Thoracic aorta (tissue), 2 donors: Measurements from ENCODE around the gene CPZ. TPM values are rescaled to one million over a fixed set of nuclear protein-coding genes. Genes with fewer than 3 reads are reported as not detected.

ENCODE experiments used
- ATAC-seq: fragments of 150-250 bp; one replicate; pipeline ENCODE4 v1.8.0; 2017; ENCODE audit warnings: low read depth; ENCODE audit not compliant: insufficient number of reproducible peaks, low FRiP score
- DNase-seq: peaks from one replicate; pipeline ENCODE4 v3.0.0-alpha.2; 2020; ENCODE audit warnings: low spot score
- H3K27ac ChIP-seq, 2 donors: fragments of 200-600 bp; sonication (generic); 1 replicate in 1 of 2; 2 replicates in 1 of 2; pipeline ENCODE4 v1.5.1; 2016; ENCODE audit warnings: mild to moderate bottlenecking in 2 of 2, moderate library complexity in 2 of 2
- H3K27me3 ChIP-seq: fragments of 200-600 bp; sonication (generic); replicated peaks from 2 replicates; pipeline ENCODE4 v1.6.0; 2016; ENCODE audit warnings: mild to moderate bottlenecking; ENCODE audit not compliant: insufficient read depth
- H3K36me3 ChIP-seq: fragments of 200-600 bp; sonication (generic); one replicate; pipeline ENCODE4 v1.5.1; 2016
- H3K4me1 ChIP-seq, 2 donors: fragments of 200-600 bp; sonication (generic); 1 replicate in 1 of 2; 2 replicates in 1 of 2; pipeline versions ENCODE4 v1.5.1 to v1.6.0; 2016; ENCODE audit warnings: low read depth in 2 of 2, mild to moderate bottlenecking in 1 of 2; ENCODE audit not compliant: control insufficient read depth in 1 of 2
- H3K4me3 ChIP-seq: fragments of 200-600 bp; sonication (generic); 2 replicates; pipeline ENCODE4 v1.5.1; 2016; ENCODE audit warnings: mild to moderate bottlenecking
- H3K9me3 ChIP-seq: fragments of 200-600 bp; sonication (generic); 2 replicates; pipeline ENCODE4 v1.5.1; 2016
- total RNA-seq, 2 donors: library from RNA; depleted of rRNA; stranded (reverse); fragments of >200 nt; gene quantifications; one replicate each; pipeline versions ENCODE4 v1.1.0 to v1.2.3, GENCODE V29; 2016
- TF ChIP-seq, protein P1 (sequence below): fragments of 200-600 bp; sonication (generic); IDR thresholded peaks from one replicate; pipeline ENCODE4 v1.5.1; 2019; ENCODE audit warnings: antibody characterized with exemption

The CPZ gene
- total RNA-seq, 2 donors from 2014 or later, result 3.0 to 6.1 TPM

- ATAC-seq (no peak), DNase-seq (no peak)
- H3K9me3 ChIP-seq, result no peaks in the 10 kb centered on the region
- TF ChIP-seq, protein P1, sequence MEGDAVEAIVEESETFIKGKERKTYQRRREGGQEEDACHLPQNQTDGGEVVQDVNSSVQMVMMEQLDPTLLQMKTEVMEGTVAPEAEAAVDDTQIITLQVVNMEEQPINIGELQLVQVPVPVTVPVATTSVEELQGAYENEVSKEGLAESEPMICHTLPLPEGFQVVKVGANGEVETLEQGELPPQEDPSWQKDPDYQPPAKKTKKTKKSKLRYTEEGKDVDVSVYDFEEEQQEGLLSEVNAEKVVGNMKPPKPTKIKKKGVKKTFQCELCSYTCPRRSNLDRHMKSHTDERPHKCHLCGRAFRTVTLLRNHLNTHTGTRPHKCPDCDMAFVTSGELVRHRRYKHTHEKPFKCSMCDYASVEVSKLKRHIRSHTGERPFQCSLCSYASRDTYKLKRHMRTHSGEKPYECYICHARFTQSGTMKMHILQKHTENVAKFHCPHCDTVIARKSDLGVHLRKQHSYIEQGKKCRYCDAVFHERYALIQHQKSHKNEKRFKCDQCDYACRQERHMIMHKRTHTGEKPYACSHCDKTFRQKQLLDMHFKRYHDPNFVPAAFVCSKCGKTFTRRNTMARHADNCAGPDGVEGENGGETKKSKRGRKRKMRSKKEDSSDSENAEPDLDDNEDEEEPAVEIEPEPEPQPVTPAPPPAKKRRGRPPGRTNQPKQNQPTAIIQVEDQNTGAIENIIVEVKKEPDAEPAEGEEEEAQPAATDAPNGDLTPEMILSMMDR, result no peak
- no peaks in the 10 kb centered on the region for H3K27me3 ChIP-seq
- H3K36me3 ChIP-seq, result no peaks in the 10 kb centered on the region
- H3K4me1 ChIP-seq, result no peaks in the 10 kb centered on the region
- H3K4me3 ChIP-seq, result no peak overlapping the region
- H3K27ac ChIP-seq, result no peak overlapping the region
These were observed 22.0 kb downstream of the CPZ start for GRCh38 chr4:8614365-8615193.

DNA sequence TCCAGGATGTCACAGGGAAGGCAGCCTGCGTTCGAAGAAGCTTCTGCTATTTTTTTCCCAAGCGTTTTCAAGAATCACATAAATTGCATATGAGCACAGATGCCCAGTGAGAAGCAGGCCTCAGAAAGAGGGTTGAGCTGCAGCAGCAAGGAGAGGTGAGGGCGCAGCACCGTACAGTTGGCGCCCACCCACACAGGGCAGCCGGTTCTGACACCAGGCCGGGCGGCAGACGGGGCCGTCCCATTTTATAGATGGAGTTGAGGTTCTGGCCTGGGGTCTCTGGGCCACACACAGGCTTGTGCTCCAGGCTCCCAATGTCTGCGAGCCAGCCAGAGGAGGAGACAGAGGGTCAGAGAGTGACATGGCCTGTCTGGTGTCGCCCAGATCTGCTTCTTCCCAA, 22.8 kb downstream of the CPZ start:
- Histone ChIP-seq H3K27me3 (no peaks in the 10 kb centered on the region), H3K4me1 (no peaks in the 10 kb centered on the region), H3K27ac (no peak overlapping the region), H3K9me3 (no peaks in the 10 kb centered on the region), H3K4me3 (no peak overlapping the region), H3K36me3 (no peaks in the 10 kb centered on the region)
- no peak for ATAC-seq
- TF ChIP-seq, protein P1, result no peak
- no peak for DNase-seq

- TF ChIP-seq, protein P1, result no peak
- ATAC-seq (no peak), DNase-seq (no peak)
These were observed 23.6 kb downstream of the CPZ start for GRCh38 chr4:8615921-8616787.

GRCh38 chr4:8616831-8617230, 24.3 kb downstream of the CPZ start:
- H3K4me1 ChIP-seq, result no peaks in the 10 kb centered on the region
- DNase-seq, result no peak
- no peaks in the 10 kb centered on the region for H3K9me3 ChIP-seq
- H3K27me3 ChIP-seq, result no peaks in the 10 kb centered on the region
- no peak overlapping the region for H3K27ac ChIP-seq
- TF ChIP-seq, protein P1, result no peak
- no peak for ATAC-seq
- H3K4me3 ChIP-seq, result no peak overlapping the region
- no peaks in the 10 kb centered on the region for H3K36me3 ChIP-seq

More at GRCh38 chr4:8615921-8616787, 23.6 kb downstream of the CPZ start:
- Histone ChIP-seq H3K4me3 (no peak overlapping the region), H3K36me3 (no peaks in the 10 kb centered on the region), H3K27ac (no peak overlapping the region), H3K9me3 (no peaks in the 10 kb centered on the region), H3K27me3 (no peaks in the 10 kb centered on the region), H3K4me1 (no peaks in the 10 kb centered on the region)

- Histone ChIP-seq H3K9me3 (no peaks in the 10 kb centered on the region), H3K36me3 (no peaks in the 10 kb centered on the region), H3K27me3 (no peaks in the 10 kb centered on the region), H3K27ac (no peak overlapping the region), H3K4me1 (no peaks in the 10 kb centered on the region), H3K4me3 (no peak overlapping the region)
- DNase-seq (no peak), ATAC-seq (no peak)
- TF ChIP-seq, protein P1, result no peak
These were observed 25.0 kb downstream of the CPZ start for GRCh38 chr4:8617486-8618040.
